Testis (tissue), 2 donors: ENCODE measurements around the gene HAUS7.

Experiments
- POLR2A ChIP-seq: fragments of 450-650 bp; IDR thresholded peaks from one replicate; pipeline ENCODE4 v1.6.1; 2017; ENCODE audit warnings: antibody characterized with exemption, mild to moderate bottlenecking, moderate library complexity
- TF ChIP-seq, protein P1 (sequence below), 3 experiments: fragments of 450-650 bp in 2 of 3; fragments of 200-600 bp in 1 of 3; sonication (generic) in 1 of 3; IDR thresholded peaks; one replicate each; pipeline ENCODE4 v1.5.1; 2016 to 2019; ENCODE audit warnings: antibody characterized with exemption in 3 of 3, mild to moderate bottlenecking in 2 of 3, moderate library complexity in 1 of 3

- TF ChIP-seq, protein P1, sequence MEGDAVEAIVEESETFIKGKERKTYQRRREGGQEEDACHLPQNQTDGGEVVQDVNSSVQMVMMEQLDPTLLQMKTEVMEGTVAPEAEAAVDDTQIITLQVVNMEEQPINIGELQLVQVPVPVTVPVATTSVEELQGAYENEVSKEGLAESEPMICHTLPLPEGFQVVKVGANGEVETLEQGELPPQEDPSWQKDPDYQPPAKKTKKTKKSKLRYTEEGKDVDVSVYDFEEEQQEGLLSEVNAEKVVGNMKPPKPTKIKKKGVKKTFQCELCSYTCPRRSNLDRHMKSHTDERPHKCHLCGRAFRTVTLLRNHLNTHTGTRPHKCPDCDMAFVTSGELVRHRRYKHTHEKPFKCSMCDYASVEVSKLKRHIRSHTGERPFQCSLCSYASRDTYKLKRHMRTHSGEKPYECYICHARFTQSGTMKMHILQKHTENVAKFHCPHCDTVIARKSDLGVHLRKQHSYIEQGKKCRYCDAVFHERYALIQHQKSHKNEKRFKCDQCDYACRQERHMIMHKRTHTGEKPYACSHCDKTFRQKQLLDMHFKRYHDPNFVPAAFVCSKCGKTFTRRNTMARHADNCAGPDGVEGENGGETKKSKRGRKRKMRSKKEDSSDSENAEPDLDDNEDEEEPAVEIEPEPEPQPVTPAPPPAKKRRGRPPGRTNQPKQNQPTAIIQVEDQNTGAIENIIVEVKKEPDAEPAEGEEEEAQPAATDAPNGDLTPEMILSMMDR (IDR thresholded peaks at IDR 0.05): no peak
- no peak for TF ChIP-seq POLR2A
These were observed 2.3 kb downstream of the HAUS7 start for GRCh38 chrX:153468008-153468580.
